ENCODE measurements around the gene WDR5.

The WDR5 gene

DNA sequence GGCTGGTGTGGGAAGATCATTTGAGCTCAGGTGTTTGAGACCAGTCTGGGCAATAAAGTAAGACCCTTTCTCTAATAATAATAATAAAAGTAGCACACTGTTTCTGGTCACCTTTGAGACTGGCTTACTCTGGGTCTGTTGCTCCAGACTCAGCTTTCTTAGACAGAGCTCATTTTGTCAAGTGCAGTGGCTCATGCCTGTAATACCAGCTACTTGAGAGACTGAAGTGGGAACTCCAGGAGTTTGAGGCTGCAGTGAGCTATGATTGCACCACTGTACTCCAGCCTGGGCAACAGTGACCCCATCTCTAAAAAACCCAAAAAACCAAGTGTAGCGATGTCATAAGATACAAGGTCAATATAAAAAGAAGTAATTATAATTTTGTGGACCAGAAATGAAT is 64.8 kb downstream of the WDR5 start:
- DNase-seq (ENCODE audit: extremely low spot score): no peak
- CTCF ChIA-PET: no interaction called here
- POLR2A ChIA-PET: no interaction called here
- TF ChIP-seq L3MBTL2 (conservative IDR thresholded peaks at IDR 0.05): no peak

GRCh38 chr9:134203224-134203623 is 67.3 kb downstream of the WDR5 start:
- TF ChIP-seq FOXM1 (IDR thresholded peaks at IDR 0.05; ENCODE audit: borderline replicate concordance) (no peak), HDGF (IDR thresholded peaks at IDR 0.05; ENCODE audit: borderline replicate concordance) (no peak), SP1 (IDR thresholded peaks at IDR 0.05) (no peak), TARDBP (IDR thresholded peaks at IDR 0.05) (no peak), PKNOX1 (IDR thresholded peaks at IDR 0.05) (no peak), BHLHE40 (IDR thresholded peaks at IDR 0.05; ENCODE audit: borderline replicate concordance) (no peak), FOXK2 (IDR thresholded peaks at IDR 0.05) (no peak), LEF1 (IDR thresholded peaks at IDR 0.05; ENCODE audit: borderline replicate concordance) (no peak), ARNT (IDR thresholded peaks at IDR 0.05) (no peak), L3MBTL2 (conservative IDR thresholded peaks at IDR 0.05) (no peak), CTBP1 (IDR thresholded peaks at IDR 0.05; ENCODE audit: borderline replicate concordance) (no peak), ELF4 (IDR thresholded peaks at IDR 0.05) (no peak), ZNF384 (IDR thresholded peaks at IDR 0.05) (no peak), FOXA1 (IDR thresholded peaks at IDR 0.05) (no peak), SUZ12 (IDR thresholded peaks at IDR 0.05) (no peak), NFRKB (IDR thresholded peaks at IDR 0.05) (no peak)
- no peak for DNase-seq (ENCODE audit: extremely low spot score)
- ChIA-PET CTCF (interaction anchor here (0.6 kb wide), 1 partner anchor 1181 kb away, joined by 3 read pairs; no protein-coding TSS in a partner anchor), POLR2A (no interaction called here)

DNA sequence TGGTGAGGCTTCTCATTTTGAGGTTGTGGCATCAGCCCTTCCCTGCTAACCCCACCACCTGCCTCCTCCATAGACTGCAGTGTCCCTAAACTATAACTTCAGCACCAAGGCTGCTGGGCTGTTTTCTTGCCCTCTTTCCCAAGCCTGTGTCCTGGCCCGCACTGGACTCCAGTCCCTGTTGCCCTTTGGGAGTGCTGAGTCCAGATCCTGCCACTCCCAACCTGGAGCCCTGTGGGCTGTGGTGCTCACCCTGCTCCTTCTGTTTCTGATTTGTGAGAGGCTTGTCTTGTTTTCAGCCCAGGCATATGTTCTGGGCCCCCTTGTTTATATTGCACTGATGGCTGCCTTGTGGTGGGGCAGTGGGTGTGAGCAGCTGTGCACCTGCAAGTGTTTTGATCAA is 68.2 kb downstream of the WDR5 start:
- TF ChIP-seq ELF4 (IDR thresholded peaks at IDR 0.05) (no peak), FOXK2 (IDR thresholded peaks at IDR 0.05) (no peak), ZNF384 (IDR thresholded peaks at IDR 0.05) (no peak), BHLHE40 (IDR thresholded peaks at IDR 0.05; ENCODE audit: borderline replicate concordance) (no peak), TARDBP (IDR thresholded peaks at IDR 0.05) (no peak), LEF1 (IDR thresholded peaks at IDR 0.05; ENCODE audit: borderline replicate concordance) (no peak), FOXA1 (IDR thresholded peaks at IDR 0.05) (no peak), SUZ12 (IDR thresholded peaks at IDR 0.05) (no peak), PKNOX1 (IDR thresholded peaks at IDR 0.05) (no peak), HDGF (IDR thresholded peaks at IDR 0.05; ENCODE audit: borderline replicate concordance) (no peak), L3MBTL2 (conservative IDR thresholded peaks at IDR 0.05) (no peak)
- ChIA-PET CTCF (no interaction called here), POLR2A (no interaction called here)
- DNase-seq (ENCODE audit: extremely low spot score): no peak

- ChIA-PET CTCF (interaction anchor here (0.7 kb wide), 1 partner anchor 10 kb away, joined by 4 read pairs; no protein-coding TSS in a partner anchor), POLR2A (no interaction called here)
- DNase-seq (ENCODE audit: extremely low spot score): no peak
- no peak for TF ChIP-seq TARDBP (IDR thresholded peaks at IDR 0.05)
- TF ChIP-seq ARNT (IDR thresholded peaks at IDR 0.05): no peak
- no peak for TF ChIP-seq SUZ12 (IDR thresholded peaks at IDR 0.05)
- TF ChIP-seq NFRKB (IDR thresholded peaks at IDR 0.05): no peak
- no peak for TF ChIP-seq ZNF384 (IDR thresholded peaks at IDR 0.05)
- no peak for TF ChIP-seq FOXK2 (IDR thresholded peaks at IDR 0.05)
- TF ChIP-seq BHLHE40 (IDR thresholded peaks at IDR 0.05; ENCODE audit: borderline replicate concordance): no peak
These were observed 69.2 kb downstream of the WDR5 start for GRCh38 chr9:134204991-134205578.

- POLR2A ChIA-PET: no interaction called here
- DNase-seq (ENCODE audit: extremely low spot score): no peak
- TF ChIP-seq ZNF384 (IDR thresholded peaks at IDR 0.05) (no peak), HDGF (IDR thresholded peaks at IDR 0.05; ENCODE audit: borderline replicate concordance) (no peak), LEF1 (IDR thresholded peaks at IDR 0.05; ENCODE audit: borderline replicate concordance) (no peak), TARDBP (IDR thresholded peaks at IDR 0.05) (no peak), SP1 (IDR thresholded peaks at IDR 0.05) (no peak), SUZ12 (IDR thresholded peaks at IDR 0.05) (no peak), ELF4 (IDR thresholded peaks at IDR 0.05) (no peak), CTBP1 (IDR thresholded peaks at IDR 0.05; ENCODE audit: borderline replicate concordance) (no peak), FOXA1 (IDR thresholded peaks at IDR 0.05) (no peak), L3MBTL2 (conservative IDR thresholded peaks at IDR 0.05) (no peak), FOXM1 (IDR thresholded peaks at IDR 0.05; ENCODE audit: borderline replicate concordance) (no peak), ARNT (IDR thresholded peaks at IDR 0.05) (no peak), FOXK2 (IDR thresholded peaks at IDR 0.05) (no peak)
- CTCF ChIA-PET: interaction anchor here (0.7 kb wide), 1 partner anchor 9 kb away, joined by 4 read pairs; no protein-coding TSS in a partner anchor
These were observed 69.9 kb downstream of the WDR5 start for GRCh38 chr9:134205672-134206310.

DNA sequence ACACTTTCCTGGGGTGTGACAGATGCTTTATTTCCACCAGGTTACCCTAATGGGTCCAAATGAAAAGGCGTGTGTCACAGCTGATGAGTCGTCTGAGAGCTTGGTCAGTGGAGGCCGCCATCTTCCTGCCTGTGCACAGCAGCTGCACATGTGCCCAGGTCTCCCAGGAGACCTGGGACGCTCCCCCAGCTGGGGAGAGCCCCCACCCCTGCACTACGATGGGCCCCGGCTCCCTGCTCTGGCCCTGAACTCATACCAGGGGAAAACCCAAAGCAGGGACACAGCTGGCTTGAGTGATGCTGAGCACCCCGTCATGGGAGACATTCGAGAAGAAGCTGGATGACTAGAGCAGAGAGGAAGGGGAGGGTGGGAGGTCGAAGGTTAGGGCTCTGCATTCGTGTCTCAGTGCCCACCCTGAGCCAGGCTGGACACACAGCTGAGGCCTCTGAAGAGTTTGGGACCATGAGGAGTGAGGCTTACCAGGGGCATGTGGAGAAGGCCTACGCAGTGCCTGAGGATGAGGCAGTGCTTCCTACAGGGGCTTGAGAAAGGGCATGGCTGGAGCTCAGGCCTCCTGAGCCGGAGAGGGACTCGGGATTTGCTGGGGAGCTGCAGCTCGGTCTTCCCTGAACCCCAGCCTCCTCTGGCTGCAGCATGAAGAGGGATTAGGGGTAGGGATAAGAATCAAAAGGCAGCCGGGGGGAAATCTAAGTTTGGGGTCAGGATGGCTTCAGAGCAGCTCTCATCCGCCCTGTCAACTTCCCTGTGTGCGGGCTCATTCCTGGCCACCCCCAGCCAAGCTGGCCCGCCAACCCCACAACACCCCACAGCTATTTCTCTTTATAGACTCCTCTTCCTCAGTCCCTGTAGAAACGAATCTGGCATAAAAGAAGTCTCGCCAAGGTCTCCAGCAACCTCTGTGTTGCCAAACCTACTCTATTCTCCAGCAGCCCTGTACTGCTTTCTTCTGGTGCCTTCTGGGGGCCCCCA is 70.7 kb downstream of the WDR5 start:
- no peak for TF ChIP-seq CTBP1 (IDR thresholded peaks at IDR 0.05; ENCODE audit: borderline replicate concordance)
- no peak for TF ChIP-seq ARNT (IDR thresholded peaks at IDR 0.05)
- no peak for TF ChIP-seq NFRKB (IDR thresholded peaks at IDR 0.05)
- no peak for TF ChIP-seq FOXA1 (IDR thresholded peaks at IDR 0.05)
- no peak for TF ChIP-seq ZNF384 (IDR thresholded peaks at IDR 0.05)
- no peak for TF ChIP-seq LEF1 (IDR thresholded peaks at IDR 0.05; ENCODE audit: borderline replicate concordance)
- no peak for TF ChIP-seq SUZ12 (IDR thresholded peaks at IDR 0.05)
- TF ChIP-seq ELF4 (IDR thresholded peaks at IDR 0.05): no peak
- no peak for TF ChIP-seq HDGF (IDR thresholded peaks at IDR 0.05; ENCODE audit: borderline replicate concordance)
- no peak for TF ChIP-seq BHLHE40 (IDR thresholded peaks at IDR 0.05; ENCODE audit: borderline replicate concordance)
- TF ChIP-seq SP1 (IDR thresholded peaks at IDR 0.05): no peak
- no peak for TF ChIP-seq PKNOX1 (IDR thresholded peaks at IDR 0.05)
- no peak for TF ChIP-seq FOXM1 (IDR thresholded peaks at IDR 0.05; ENCODE audit: borderline replicate concordance)
- TF ChIP-seq L3MBTL2 (conservative IDR thresholded peaks at IDR 0.05): no peak
- TF ChIP-seq FOXK2 (IDR thresholded peaks at IDR 0.05): no peak
- no peak for TF ChIP-seq TARDBP (IDR thresholded peaks at IDR 0.05)
- ChIA-PET POLR2A (no interaction called here), CTCF (no interaction called here)
- no peak for DNase-seq (ENCODE audit: extremely low spot score)

Data from HEK293T (cell line).